Smooth muscle cell (in vitro differentiated cells): Measurements from ENCODE around the gene CCNK. TPM values are rescaled to one million over a fixed set of nuclear protein-coding genes. Genes with fewer than 3 reads are reported as not detected.

Source experiments
- DNase-seq: peaks from one replicate; lab custom pipeline; 2025; ENCODE audit not compliant: unreplicated experiment; lab: John Stamatoyannopoulos, UW
- H2AFZ ChIP-seq: fragments of 200-600 bp; sonication (generic); 2 replicates; pipeline ENCODE4 v1.6.0; 2016; ENCODE audit warnings: antibody characterized with exemption, low read depth, mild to moderate bottlenecking
- H3F3A ChIP-seq: fragments of 200-600 bp; sonication (generic); 2 replicates; pipeline ENCODE4 v1.6.0; 2017; ENCODE audit warnings: antibody characterized with exemption, low read depth
- H3K27ac ChIP-seq: fragments of 200-600 bp; sonication (generic); 2 replicates; pipeline ENCODE4 v1.5.1; 2016; ENCODE audit warnings: low read depth, mild to moderate bottlenecking
- H3K27me3 ChIP-seq: fragments of 200-600 bp; sonication (generic); 2 replicates; pipeline ENCODE4 v1.6.1; 2016; ENCODE audit warnings: low read depth, mild to moderate bottlenecking
- H3K36me3 ChIP-seq: fragments of 200-600 bp; sonication (generic); 2 replicates; pipeline ENCODE4 v1.5.1; 2016; ENCODE audit warnings: low read depth
- H3K4me1 ChIP-seq: fragments of 200-600 bp; sonication (generic); 2 replicates; pipeline ENCODE4 v1.5.1; 2016; ENCODE audit warnings: low read depth
- H3K4me2 ChIP-seq: fragments of 200-600 bp; sonication (generic); 2 replicates; pipeline ENCODE4 v1.6.0; 2016; ENCODE audit warnings: mild to moderate bottlenecking
- H3K4me3 ChIP-seq: fragments of 200-600 bp; sonication (generic); 2 replicates; pipeline ENCODE4 v1.5.1; 2016; ENCODE audit warnings: mild to moderate bottlenecking
- H3K79me2 ChIP-seq: fragments of 200-600 bp; sonication (generic); 2 replicates; pipeline ENCODE4 v1.6.0; 2016; ENCODE audit warnings: low read depth, mild to moderate bottlenecking
- H3K9ac ChIP-seq: fragments of 200-600 bp; sonication (generic); 2 replicates; pipeline ENCODE4 v1.6.0; 2016; ENCODE audit warnings: low read depth
- H3K9me3 ChIP-seq: fragments of 200-600 bp; sonication (generic); replicated peaks from 2 replicates; pipeline ENCODE4 v1.5.1; 2016; ENCODE audit warnings: low read depth
- H4K20me1 ChIP-seq: fragments of 200-600 bp; sonication (generic); 2 replicates; pipeline ENCODE4 v1.6.0; 2016; ENCODE audit warnings: low read depth
- WGBS: methylation state at CpG from one replicate; pipeline ENCODE4 v1.1.7; 2016; ENCODE audit warnings: low lambda C conversion rate; 5-methylcytosine and 5-hydroxymethylcytosine counted together
- polyA plus RNA-seq: library from polyadenylated mRNA; unstranded; fragments of >200 nt; fragmentation: Nextera tagmentation; extraction: Ambion mirVana; gene quantifications from 2 replicates; pipeline ENCODE4 v1.2.1, GENCODE V29; 2016
- total RNA-seq: library from RNA; depleted of rRNA; stranded (reverse); fragments of >200 nt; gene quantifications from 2 replicates; pipeline ENCODE4 v1.2.3, GENCODE V29; 2014
- TF ChIP-seq, protein P1 (sequence below): fragments of 200-600 bp; sonication (generic); IDR thresholded peaks from 2 replicates; pipeline ENCODE4 v1.5.1; 2017; ENCODE audit warnings: borderline replicate concordance, mild to moderate bottlenecking, antibody characterized with exemption; ENCODE audit not compliant: insufficient read depth, poor library complexity, severe bottlenecking

The CCNK gene
- total and polyA plus RNA-seq, 2 experiments from 2014 or later: 14.6 to 32.9 TPM

DNA sequence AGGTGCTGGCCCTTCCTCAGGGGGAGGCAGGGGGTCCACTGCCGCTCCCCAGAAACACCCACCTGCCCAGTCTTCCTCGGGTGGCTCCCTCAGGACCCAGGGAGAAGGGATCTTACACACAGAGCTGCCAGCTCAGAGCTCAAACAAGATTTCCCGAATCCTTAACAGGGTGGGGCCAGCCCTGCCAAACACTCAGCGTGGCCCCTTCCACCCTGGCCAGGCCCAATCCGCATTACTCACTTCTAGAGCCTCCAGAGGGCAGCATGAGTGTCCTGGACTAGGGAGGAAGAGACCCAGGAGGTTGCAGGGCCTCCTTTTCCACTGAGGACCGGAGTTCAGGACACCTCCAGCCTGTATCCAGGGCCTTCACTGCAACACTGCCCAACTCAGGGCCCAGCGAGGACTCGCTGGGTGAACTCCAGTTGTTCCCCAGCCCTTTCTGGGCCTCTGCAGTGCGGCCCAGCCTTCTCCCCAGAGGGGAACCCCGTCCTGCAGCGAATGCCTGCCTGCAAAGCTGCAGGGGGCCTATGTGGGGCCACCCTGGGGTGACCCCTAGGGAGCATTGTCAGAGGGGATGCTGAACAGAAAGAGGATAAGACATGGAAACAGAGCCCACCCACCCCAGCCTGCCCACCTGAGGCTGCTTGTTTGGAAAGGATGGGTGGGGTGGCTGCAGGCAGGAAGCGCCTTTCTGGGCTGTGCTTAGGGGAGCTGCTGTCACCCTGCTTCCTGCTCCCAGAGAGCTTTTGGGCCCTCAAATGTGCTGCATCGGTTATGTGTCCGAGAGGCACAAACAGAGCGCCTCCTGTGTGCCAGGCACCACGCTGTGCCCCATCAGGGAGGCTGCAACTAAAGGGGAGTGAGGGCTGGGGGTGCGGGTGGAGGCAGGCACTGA is 43.8 kb downstream of the CCNK start:
- Histone ChIP-seq H3K4me3 (no peak overlapping the region), H3K9ac (no peak overlapping the region), H4K20me1 (no peaks in the 10 kb centered on the region), H3K4me2 (no peak overlapping the region), H3F3A (peaks cover 5% of the 10 kb centered on the region), H3K79me2 (no peaks in the 10 kb centered on the region), H3K36me3 (no peaks in the 10 kb centered on the region), H2AFZ (no peak overlapping the region), H3K27me3 (no peaks in the 10 kb centered on the region), H3K27ac (no peak overlapping the region), H3K9me3 (no peaks in the 10 kb centered on the region), H3K4me1 (peaks cover 38% of the 10 kb centered on the region)
- TF ChIP-seq, protein P1, sequence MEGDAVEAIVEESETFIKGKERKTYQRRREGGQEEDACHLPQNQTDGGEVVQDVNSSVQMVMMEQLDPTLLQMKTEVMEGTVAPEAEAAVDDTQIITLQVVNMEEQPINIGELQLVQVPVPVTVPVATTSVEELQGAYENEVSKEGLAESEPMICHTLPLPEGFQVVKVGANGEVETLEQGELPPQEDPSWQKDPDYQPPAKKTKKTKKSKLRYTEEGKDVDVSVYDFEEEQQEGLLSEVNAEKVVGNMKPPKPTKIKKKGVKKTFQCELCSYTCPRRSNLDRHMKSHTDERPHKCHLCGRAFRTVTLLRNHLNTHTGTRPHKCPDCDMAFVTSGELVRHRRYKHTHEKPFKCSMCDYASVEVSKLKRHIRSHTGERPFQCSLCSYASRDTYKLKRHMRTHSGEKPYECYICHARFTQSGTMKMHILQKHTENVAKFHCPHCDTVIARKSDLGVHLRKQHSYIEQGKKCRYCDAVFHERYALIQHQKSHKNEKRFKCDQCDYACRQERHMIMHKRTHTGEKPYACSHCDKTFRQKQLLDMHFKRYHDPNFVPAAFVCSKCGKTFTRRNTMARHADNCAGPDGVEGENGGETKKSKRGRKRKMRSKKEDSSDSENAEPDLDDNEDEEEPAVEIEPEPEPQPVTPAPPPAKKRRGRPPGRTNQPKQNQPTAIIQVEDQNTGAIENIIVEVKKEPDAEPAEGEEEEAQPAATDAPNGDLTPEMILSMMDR: peak; percentile 19
- no peak for DNase-seq
- WGBS: 68% methylated on average over 17 of the region's 17 CpGs

DNA sequence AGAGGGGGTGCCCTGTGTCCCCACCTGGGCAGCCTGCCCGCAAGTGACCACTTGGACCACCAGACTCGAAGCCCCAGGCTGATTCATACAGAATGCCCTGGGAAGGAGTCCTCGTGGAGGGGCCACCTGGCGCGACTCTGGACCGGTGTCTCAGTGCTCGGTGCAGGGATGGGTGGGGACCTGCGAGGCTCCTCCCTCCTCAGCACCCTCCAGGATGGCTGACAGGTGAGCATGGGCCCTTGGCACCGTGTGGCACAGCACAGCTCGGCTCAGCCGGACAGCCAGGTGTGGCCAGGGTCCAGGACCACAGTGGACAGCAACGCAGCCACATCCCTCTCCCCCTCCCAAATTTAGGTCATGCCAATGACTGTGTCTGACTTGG is 44.5 kb downstream of the CCNK start:
- Histone ChIP-seq H3K4me3 (no peak overlapping the region), H3K9ac (no peak overlapping the region), H3K36me3 (no peaks in the 10 kb centered on the region), H3F3A (peaks cover 5% of the 10 kb centered on the region), H3K27me3 (no peaks in the 10 kb centered on the region), H3K27ac (no peak overlapping the region), H3K4me2 (no peak overlapping the region), H2AFZ (no peak overlapping the region), H3K9me3 (no peaks in the 10 kb centered on the region), H3K4me1 (peaks cover 43% of the 10 kb centered on the region), H3K79me2 (no peaks in the 10 kb centered on the region), H4K20me1 (no peaks in the 10 kb centered on the region)
- TF ChIP-seq, protein P1: no peak
- 95% methylated on average over 12 of the region's 12 CpGs for WGBS
- no peak for DNase-seq

DNA sequence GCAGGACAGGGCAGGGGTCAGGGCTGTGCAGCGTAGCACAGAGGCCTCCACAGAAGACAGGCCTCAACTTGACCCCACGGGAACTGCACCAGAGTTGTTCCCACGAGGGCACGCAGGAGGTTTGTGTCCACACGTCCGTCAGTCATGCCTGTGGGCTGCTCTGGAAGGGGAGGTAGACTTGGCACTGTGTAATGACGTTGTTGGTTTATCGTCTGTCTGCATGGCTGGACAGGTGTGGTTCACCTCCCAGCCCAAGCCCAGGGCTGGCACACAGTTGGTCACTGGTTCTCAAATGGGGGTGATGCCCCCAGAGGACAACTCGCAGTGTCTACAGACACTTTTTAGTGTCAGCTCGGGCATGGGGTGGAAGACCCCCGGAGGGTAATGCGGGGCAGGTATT is 45.8 kb downstream of the CCNK start:
- no peaks in the 10 kb centered on the region for H3K79me2 ChIP-seq
- no peak overlapping the region for H3K9ac ChIP-seq
- DNase-seq: no peak
- H3K27me3 ChIP-seq: no peaks in the 10 kb centered on the region
- H3K4me2 ChIP-seq: no peak overlapping the region
- H3K4me3 ChIP-seq: no peak overlapping the region
- no peaks in the 10 kb centered on the region for H3K9me3 ChIP-seq
- TF ChIP-seq, protein P1: no peak
- H2AFZ ChIP-seq: no peak overlapping the region
- no peak overlapping the region for H3K27ac ChIP-seq
- no peaks in the 10 kb centered on the region for H3K36me3 ChIP-seq
- 91% methylated on average over 12 of the region's 12 CpGs for WGBS
- peaks cover 5% of the 10 kb centered on the region for H3F3A ChIP-seq
- H3K4me1 ChIP-seq: peaks cover 46% of the 10 kb centered on the region
- H4K20me1 ChIP-seq: no peaks in the 10 kb centered on the region
